GM21529 (cell line): ENCODE results near the gene TBCEL.

Experiments
- ATAC-seq: cut with Tn5 transposase; IDR thresholded peaks from one replicate; pipeline ENCODE4 v1.9.1; 2021; ENCODE audit not compliant: unreplicated experiment

The TBCEL gene

DNA sequence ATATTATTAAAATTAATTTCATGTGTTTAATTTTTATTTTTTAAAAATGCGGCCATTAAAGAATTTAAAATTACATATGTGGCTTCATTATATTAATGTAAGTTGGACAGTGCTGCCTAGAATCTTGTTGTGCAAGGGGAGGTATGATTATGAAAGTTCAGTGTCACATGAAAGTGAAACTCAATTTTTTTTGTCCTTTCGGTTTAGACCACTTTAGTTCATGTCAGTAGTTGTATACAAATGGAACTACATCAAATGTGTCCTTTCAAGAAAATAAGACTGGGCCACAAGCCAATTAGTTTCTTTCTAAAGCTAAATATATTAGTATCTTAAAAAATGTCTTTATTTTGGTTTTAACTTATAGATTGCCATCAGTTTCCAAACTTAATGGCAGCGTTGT lies 35.7 kb downstream of the TBCEL start:
- peak; percentile 98 for ATAC-seq

DNA sequence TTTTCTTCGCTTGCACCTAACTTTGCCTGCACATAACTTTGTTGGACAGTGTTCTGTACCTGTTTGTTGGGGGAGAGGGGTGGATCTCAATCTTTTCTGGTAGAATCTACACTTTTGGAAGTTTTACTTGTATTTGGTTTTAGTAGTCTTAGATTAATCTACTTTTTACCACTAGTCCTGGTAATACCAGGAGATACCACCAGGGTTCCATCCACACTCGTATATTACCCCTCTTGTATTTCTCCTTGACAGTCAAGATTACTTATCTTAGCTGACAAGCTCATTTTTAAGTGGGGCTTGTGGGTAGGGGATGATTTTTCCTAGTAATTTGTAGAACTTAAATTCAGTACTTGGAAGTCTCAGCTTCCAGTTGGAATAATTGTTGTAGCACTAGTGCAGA lies 39.8 kb downstream of the TBCEL start:
- no peak for ATAC-seq

DNA sequence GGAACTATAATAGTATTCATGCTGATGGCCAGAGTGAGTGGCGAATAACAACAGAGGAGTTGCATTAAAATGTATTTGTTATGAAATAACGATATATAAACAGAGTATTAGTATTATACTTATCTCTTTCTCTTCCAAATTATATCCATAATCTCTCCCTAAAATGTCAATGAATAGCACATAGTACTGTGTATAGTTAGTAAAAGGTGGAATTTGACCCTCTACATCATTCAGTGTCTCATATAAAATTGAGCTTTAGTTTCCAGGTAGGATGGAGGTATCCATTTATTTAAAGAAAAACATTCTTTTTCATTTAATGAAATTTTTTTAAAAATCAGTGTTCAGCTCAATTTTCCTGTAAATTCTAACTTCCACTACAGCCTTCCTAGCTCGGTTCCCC lies 42.7 kb downstream of the TBCEL start:
- no peak for ATAC-seq

DNA sequence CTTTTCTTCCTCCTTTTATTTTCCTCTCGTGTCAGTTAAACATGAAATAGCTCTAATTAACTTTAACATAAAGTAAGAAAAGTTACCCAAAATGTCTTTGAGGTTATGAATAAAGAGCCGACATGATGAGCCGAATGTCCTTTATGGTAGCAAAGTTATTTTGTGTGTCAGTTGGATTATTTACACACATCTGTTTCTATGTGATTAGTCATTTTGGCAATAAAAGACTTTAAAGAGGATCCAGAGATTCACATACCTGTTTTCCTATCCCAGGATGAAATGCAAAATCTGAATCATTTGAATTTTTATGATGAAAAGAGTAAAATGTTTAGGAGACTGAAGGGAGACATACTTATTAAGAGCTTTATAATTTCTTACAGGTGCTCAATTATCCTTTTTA lies 43.1 kb downstream of the TBCEL start:
- ATAC-seq: no peak

DNA sequence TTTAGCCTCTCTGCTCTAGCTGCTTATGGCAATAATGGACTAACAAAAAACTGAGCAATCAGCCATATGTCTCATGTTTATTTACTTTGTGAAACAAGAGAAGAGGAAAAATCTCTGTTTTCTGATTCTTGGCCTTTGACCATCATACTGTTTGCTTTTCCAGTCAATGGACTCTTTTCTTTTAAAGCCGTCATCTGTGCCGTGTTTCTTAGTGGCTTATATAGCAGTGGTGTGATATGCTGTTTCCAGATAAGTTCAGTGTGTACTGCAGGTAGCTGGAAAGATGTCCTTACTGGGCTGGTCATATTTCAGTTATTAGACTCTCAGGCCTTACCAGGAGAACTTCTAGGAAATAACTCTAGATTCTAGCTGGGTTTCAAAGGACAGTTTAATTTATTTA lies 43.6 kb downstream of the TBCEL start:
- no peak for ATAC-seq

DNA sequence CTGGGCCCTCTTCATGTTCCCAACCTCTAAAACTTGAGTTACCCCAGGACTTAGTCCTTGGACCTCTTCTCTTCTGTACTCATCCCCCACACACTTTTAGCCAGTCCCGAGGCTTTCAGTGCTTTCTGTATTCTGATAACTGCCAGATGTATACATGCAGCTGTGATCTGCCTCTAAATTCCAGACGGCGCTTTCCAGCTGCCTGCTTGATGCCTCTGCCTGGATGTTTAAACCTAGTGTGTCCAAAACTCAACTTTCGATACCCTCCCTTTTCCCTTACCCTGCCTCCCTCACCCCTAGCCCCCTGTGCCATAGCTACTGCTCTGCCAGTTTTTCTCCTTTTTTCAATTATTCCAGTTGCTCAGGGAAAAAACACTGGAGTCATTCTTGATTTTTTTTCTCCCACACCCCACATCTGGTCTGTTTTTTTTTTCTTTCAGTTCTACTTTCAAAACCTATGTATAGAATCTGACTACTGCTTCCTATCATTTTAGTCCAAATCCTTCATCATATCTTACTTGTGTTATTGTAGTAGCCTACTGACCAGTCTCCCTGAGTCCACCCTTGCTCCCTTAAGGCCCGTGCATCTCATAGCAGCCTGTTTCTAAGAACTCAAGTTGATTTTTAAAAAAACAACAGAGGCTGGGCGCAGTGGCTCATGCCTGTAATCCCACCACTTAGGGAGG lies 44.2 kb downstream of the TBCEL start:
- ATAC-seq: no peak

DNA sequence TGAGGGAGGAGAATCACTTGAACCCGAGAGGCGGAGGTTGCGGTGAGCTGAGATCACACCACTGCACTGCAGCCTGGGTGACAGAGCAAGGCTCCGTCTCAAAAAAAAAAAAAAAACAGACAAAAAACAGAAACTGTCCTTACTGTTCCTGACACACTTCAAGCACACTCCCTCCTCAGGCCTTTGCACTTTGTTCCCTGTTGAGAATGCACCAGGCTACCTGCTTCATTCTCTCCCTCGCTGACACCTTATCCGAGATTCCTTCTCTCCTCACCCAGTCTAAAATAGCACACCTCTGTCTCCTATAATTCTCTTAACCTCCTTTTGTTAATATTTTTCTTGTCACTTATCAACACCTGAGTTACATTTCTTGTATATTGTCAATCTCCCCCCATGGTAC lies 44.9 kb downstream of the TBCEL start:
- ATAC-seq: no peak

DNA sequence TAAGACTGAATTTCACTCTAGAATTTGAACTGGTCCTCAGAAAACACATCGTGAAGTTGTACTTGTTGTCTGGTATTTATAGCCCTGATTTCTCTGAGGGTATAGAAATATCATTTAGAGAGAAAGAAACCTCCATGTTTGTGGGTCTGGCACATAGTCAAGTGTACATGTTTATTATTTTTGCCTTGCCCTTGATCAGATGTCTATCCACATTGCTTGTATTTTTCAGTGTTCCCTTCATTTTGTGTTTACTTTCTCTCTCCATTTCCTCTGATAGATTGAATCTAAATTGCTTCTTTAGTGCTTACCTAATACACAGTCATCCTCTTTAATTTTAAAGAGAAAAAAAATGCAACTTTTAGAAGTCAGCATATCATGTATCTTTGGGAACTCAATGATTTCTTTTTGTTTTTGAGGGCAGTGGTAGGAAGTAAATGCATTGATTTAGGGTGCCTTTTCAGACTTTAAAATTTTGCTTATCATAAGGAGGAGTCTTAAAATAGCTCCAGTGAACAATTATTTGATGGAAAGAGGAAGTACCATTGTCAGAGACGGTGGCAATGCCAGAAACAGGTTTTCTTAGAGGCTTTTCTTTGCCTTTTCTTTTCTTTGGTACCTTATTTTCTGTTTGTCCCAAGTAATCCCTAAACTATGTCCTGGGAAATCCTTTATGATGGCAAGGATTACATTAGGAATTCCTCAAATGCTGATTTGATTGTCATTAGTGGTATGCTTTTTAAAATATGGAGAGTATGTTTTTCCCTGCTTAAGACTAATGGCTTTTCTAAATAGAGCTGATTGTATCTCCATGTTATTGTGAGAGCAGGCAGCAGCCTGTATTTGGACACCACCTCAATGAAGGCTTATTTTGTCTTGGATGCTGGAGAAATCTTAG lies 47.3 kb downstream of the TBCEL start:
- ATAC-seq: no peak

DNA sequence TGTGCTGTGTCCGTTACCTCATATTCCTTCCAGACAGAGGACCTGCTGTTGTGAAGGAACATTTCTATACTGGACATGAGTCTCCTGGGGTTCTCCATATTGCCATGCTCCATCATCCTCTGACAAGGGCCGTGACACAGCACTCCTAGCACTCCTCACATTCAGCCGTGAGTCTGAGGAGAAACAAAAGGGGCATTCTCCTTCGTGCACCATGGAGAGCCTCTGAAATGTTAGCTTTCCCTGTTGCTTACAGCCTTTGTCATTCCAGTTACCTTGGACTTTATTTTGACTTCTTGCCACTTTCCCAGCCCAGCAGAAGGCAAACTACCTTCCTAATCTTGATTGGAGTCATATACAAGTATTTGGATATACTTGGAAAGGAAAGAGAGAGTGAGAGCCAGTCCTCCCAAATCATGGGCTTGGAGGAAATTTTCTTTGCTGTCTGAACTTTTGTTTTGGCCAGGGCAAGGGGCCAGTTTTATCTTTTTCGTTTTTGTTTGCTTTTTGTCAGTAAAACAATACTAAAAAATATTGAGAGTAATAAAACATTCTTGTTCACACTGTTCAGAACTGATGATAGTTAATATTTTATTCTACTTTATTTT lies 48.0 kb downstream of the TBCEL start:
- no peak for ATAC-seq

DNA sequence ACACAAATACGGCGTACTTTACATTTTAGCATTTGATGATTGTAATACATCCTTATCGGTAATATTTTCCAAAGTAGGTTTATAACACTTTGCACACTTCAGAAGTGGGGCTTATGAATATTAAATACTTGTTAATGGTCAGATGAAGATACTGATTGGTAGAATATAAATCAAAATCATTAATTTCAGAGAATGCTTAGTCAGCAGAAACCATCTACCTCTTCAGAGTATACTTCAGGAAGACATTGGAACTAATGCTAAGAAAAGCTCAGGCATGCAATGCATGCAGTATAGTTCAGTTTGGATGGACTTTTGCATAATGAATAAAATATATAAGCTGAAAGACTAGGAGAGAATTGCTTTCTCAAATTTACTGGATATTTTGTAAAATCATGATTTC lies 57.4 kb downstream of the TBCEL start:
- ATAC-seq: no peak

DNA sequence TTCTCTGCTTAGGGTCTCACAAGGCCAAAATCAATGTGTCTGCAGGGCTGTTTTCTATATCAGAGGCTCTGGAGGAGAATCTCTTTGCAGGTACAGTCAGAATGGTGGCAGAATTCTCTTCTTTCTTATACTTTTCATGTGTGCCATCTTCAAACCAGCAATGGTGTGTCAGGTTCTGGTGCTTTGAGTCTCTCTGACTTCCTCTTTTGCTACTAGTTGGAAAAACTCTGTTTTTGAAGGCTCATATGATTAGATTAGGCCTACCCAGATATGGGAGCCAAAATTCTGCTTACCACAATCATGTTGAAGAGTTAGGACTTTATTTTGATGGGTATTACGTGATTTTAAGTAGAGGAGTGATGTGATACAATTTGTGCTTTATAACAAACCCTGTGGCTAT lies 58.3 kb downstream of the TBCEL start:
- no peak for ATAC-seq

DNA sequence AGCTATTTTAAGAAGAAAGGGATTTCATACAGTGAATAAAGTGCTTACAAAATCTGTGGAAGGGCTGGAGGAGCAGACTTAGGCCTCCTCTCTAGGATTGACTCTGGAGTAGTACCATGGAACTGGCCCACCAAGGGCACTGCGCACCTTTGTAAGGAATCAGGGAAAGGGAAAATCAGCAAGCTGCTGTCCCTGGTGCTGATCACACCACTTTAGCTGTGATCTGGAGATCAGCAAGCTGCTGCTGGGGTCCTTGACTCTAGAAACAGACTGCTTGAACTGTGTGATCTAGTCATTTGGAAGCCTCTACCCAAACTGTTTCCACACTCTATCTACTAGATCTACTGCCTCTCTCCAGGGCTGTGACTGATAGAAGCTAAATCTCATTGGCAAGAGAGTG lies 58.8 kb downstream of the TBCEL start:
- no peak for ATAC-seq

DNA sequence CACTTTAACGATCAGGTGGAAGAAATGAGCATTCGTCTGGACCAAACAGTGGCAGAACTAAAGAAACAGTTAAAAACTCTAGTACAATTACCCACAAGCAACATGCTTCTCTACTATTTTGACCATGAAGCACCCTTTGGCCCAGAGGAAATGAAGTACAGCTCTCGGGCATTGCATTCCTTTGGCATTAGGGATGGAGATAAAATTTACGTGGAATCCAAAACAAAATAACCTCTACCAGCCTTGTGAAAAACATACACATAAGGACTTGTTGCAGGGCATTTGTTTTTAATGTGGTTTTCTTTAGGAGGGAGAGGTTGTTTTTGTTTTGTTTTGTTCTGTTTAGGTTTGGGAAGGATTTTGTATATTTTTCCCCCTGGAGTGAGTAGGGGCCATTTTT lies 63.0 kb downstream of the TBCEL start:
- ATAC-seq: no peak

DNA sequence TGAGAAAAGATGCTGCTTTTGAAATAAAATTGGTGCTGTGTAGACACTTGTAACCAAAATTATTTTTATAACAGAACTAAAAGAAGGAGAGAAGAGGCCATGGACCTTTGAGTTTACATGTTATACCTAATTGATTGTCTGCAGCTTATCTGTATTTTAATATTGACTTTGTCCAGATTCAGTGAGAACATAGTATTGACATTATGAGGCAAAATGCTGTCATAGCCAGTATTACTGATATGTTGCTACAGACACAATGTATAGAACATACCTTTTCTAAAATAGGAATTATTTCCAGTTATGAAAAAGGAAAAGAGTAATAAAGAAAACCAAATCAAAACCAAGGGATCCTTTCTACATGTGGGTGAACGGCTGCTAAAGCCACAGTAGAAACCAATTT lies 65.7 kb downstream of the TBCEL start:
- no peak for ATAC-seq

DNA sequence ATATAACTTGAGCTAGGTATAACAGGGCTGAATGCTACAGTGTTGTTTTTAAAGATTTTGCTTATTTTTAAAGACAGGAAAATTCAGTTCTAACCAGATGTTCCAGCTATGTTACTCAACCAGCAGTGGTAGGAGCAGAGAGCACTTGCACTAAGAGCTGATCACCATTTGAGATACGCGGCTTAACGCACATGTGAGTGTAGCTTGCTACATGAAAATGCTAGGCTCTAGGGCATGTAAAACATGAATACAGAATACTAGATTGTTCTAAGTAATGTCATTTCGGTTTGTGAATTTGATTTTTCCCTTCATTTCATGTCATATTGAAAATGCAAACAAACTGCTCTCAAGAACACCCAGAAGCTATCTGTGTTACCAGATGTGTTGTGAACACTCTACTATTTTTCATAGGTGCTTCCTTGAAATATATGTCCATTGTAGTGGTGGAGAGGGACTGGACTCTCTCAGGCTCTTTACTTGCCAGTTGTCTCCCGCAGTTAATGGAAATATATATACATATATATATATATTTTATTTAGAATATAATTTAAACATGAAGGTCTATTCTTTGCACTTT lies 66.3 kb downstream of the TBCEL start:
- ATAC-seq: no peak

DNA sequence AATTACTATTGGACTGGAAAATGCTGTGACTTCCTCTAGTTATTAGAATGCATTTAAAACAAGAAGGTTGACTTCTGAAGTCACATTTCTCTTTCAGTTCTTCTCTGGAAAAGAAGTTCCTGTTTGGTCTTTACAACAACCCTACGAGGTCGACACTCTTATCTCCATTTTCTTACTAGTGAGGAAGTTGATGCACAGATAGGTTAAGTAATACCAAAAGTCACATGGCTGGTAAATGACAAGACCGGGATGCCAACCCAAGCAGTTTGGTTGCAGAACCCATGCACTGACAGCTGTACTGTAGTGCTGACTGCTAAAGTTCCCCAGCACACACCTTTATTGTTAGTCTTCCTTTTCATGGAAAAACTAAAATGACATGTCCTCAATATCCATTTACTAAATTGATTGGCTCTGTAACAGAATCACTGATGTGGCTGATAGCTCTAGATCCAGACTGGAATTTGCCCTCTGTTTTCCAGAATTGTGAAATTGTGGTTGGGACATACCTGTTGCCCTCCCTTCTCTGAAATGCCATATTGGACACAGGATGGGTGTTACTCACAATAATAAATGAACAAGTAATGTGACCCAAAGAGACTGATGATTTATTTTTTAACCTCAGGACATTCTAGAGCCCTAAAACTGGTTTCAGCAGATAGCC lies 67.7 kb downstream of the TBCEL start:
- ATAC-seq: no peak

DNA sequence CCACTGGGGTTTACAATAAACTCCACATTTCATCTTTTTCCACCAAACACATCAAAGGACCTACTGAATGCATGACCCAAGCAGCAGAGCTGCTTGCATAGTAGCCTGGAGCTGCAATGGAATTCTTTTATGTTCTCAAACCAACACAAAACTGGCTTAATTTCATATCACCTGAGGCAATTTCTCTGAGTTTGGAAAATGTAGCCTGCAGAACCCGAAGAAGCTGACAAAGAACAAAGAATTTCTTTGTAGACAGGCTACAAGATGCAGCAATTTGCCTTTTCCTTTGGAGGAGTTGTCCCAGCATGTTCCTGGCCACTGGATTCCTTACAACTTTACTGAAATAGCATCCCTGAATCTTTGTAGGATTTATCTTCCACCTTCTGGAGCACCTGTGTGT lies 71.7 kb downstream of the TBCEL start:
- ATAC-seq: no peak

DNA sequence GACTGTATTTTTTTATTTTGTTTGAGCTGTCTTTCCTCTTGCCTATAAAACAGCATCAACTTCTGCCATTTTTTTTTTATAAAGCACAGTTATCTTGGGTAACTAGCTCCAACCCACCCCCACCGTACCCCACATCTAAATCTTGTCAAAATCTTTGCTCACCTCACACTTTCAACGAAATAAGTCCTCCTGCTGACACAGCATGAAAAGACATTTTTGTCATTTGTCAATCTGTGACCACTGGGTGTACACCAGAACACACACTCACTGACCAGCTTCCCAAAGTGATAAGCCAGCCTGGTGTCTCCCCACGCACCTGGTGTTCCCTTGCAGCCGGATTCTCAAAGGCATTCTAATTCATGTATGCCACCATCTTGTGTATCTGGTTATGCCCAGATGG lies 75.5 kb downstream of the TBCEL start:
- ATAC-seq: no peak

DNA sequence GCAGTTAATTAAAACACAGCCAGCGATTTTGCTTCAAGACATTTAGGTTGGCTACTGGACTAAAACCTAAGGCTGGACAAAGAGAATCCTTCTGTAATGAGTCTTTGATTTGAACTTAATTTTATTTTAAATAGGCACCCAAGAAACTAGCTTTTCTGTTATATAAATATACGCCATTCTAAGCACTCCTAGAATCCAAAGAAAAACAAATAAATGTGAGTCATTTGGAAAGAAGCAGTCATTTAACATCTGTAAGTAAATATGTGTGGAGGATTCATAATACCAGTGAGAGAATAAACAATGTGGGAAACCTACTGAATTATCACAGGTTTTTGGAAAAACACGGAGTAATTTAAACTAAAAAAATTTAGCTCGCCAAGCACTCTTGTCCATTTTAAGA lies 76.0 kb downstream of the TBCEL start:
- ATAC-seq: no peak

DNA sequence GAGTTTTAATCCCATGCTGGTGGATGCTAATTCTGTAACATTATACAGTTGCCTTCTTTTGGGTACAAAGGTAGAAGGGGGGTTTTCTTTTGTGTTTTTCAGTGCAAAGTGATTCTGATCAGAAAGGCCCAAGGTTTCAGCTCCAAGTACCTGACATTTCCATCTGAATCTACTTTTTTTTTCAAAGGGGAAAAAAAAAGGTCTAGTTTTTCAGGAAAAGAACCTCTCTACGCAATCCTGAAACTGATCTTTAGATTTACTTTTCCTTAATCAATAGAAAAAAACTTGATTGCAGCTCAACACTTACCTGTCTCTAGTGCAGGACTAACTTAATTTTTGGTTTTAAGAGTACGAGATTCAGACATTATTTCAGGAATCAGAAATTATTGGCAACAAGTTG lies 77.0 kb downstream of the TBCEL start, which contains the start of gene TECTA:
Gene TECTA (plus strand): TSS at position 301 of the 400 bp plus-strand sequence. CDS start 1,423 bp downstream, outside the sequence.
- no peak for ATAC-seq

DNA sequence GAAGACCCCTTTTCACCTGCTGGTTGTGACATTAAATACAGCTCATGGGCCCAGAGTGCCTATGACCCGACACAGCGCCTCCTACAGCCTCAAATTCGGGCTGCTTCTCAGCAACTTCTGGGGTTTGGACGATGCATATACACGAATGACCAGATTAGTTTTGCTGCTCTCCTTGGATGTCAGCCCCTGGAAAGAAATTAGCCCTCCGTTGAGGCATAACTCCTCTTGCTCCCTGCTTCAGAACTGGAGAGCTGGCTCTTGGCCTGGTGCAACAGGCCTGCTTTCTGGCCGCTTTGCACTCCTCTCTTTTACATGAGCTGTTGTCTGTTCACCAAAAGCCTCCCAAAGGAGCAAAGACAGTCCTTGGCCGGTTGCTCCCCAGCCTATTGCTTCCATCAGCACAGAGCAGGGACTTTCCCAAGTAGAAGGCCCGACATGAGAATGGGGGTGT lies 80.4 kb downstream of the TBCEL start:
- ATAC-seq: no peak
